Activated T-helper 1 cell treated with Interleukin-2 at 50 U/mL for 16 hours (primary cell): ENCODE data around the gene C2orf49.
A peak's percentile ranks its signal among the peaks of the same experiment; 100 is the strongest.
"Not testable (repeated sequence)": the region's sequence is repeated elsewhere in the genome, so short reads cannot be mapped to it uniquely, and the experiment has no call there.

Source experiments
- DNase-seq: peaks from one replicate; pipeline ENCODE4 v3.0.0-alpha.2; 2020; ENCODE audit warnings: low read depth

The C2orf49 gene

DNA sequence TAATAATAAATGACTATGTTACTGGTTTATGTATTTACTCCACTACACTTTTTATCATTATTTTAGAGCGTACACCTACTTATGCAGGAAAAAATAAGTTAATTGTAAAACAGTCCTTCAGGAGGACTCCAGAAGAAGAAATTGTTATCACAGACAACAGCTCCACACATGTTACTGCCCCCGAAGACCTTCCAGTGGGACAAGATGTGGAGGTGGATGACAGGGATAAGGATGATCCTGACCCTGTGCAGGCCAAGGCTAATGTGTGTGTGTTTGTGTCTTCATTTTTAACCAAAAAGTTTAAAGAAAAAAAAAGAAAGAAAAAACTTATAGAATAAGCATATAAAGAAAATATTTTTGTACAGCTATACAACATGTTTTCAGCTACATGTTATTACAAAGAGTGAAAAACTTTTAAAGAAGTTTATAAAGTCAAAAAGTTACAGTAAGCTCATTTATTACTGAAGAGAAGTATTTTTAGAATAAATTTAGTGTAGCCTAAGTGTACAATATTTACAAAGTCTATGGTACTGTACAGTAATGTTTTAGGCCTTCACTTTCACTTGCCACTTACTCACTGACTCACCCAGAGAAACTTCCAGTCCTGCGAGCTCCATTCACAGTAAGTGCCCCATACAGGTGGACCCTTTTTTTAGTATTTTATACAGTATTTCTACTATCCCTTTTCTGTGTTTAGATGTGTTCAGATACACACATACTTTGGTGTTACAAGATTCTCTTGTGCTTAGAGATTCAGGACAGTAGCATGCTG, 15.3 kb upstream of the C2orf49 start:
- DNase-seq = no peak

DNA sequence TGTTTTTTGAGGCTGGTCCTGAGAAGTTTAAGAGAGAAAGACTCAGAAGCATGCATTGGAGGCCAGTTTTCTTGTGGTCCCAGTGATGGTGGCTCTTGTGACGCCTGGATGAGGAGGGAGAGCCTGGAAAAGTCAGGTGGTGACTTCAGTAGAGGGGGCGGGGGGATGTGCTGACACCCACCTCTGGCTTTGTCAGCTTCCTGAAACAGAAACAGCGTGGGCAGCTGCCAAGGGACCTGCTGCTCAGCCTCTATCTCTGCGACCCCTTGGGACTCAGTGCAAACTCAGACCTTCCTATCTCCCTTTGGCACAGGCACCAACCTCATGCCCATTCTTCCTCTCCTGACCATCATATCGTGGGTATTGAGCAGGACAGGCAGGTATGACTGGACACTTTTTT, 14.2 kb upstream of the C2orf49 start:
- no peak for DNase-seq

DNA sequence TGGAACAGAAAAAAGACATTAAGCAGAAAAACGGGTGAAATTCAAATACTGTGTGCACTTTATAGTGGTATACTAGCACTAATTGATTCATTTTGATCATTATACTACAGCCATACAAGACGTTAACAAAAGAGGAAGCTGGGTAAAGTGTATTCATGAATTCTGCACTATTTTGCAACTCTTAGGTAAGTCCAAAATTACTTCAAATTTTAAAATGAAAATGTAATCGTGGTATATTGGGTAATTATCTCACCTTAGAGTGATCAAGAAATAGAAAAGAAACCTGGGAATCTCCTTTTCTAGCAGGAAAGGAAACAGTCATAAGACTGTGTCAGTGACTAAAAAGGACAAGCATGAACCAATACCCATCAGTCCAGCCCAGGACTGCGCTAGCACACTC, 13.2 kb upstream of the C2orf49 start:
- DNase-seq = no peak

DNA sequence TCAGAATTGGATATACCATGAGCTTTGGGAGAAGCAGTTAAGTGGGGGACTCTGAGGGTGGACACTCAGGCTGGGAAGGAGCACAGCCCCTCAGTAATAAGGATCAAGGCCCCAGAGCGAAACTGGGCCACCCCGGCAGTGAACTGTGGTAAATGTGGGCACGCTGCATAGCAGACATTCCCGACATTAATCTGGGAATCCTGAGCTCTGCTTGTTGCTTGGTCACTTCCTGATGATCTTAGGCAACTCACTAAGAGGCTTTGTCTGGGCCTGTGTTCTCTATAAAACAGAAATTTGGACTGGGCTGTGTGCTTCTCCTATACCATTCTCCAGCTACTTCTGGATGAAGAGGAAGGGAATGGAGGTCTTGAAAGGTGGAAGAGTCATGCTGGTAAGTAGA, 12.6 kb upstream of the C2orf49 start:
- no peak for DNase-seq

DNA sequence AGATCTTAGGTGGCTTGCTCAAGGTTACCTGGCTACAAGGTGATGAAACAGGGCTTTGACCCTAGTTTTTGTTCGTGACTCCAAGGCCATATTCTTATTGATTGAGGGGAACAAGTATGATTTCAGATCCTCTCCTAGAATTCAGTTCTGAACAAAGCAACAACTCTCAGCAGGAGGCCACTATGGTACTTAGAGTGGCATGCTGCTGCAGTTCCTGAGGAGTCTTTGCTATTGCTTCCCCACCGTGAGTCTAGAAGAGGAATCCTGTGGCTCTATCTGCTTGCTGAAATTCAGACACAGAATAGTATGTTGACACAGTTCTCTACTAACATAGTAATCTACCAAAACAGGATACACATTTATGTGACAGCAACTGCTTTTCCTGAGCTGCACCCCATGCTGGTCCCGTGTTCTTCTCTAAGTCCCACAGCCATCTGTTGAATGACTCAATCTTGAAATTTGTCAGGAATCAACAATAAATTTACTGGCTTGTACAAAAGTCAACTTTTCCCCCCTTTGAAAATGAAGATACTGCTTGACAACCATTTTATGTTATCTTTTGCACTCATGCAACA, 11.9 kb upstream of the C2orf49 start:
- no peak for DNase-seq

DNA sequence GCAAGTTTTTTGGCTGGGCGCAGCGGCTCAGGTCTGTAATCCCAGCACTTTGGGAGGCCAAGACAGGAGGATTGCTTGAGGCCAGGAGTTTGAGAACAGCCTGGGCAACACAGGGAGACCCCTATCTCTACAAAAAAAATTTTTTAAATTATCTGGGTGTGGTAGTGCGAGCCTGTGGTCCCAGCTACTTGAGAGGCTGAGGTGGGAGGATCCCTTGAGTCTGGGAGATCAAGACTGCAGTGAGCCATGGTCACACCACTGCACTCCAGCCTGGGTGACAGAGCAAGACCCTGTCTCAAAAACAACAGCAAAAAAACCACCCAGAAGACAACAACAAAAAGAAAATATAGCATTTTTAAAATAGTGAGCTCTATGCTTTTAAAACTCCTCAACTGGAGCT, 10.1 kb upstream of the C2orf49 start:
- DNase-seq = not testable (repeated sequence)

DNA sequence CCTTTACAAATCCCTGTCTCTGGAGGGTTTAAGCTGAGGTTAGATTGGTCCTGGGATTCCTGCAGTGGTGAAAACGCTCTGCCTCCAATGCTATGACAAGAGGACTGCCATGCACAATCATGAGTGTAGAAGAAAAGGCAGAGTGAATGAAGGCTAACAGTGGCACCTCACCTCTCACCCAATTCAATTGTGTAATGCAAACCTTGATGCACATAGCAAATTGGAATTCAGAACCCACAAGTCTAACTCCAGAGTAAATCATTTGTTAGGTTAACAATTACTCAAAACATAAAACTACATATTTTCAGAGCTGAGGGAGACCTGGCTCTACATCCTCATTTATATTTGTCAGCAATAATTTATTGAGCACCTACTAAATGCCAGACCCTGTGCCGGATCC, 9.7 kb upstream of the C2orf49 start:
- DNase-seq = no peak

DNA sequence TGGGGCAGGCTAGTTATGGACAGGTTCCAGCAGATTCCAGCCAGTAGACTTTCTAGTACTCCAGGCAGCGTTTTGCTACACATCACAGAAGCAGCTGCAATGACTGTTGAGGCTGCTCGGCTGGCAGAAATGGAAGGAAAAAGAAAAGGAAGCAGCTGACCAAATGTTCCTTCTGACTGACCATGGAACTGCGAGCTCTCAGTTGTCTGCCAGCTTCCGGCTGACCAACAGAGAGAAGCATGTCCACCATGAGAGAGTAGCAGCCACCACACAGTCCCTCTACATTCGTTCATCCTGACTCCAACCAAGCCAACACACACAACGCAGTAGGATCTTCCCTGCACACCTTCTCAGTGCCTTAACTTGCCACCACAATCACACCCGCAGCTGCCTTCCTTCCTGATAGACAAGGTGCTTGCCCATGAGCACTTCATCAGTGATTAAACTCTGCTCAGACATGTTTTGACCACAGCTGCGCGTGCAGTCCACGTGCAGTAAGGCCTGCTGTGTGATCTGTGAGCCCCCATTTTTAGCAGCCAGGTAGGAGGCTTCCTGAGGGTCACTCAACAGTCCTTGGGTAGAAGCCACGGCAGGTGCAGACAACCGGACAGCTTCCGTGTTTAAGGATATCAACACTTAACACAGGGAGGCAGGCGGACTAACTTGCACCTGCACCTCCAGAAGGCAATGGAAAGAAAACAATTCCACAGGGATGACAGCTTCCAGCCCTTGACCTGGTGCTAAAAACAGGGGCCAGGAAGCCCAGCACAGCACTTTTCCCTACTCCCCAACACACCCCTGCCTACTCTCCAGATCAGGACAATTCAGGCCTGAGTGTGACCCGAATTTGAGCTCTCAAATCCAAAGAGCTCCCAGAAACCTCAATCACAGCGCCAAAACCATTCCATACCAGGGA, 8.8 kb upstream of the C2orf49 start:
- DNase-seq = no peak

DNA sequence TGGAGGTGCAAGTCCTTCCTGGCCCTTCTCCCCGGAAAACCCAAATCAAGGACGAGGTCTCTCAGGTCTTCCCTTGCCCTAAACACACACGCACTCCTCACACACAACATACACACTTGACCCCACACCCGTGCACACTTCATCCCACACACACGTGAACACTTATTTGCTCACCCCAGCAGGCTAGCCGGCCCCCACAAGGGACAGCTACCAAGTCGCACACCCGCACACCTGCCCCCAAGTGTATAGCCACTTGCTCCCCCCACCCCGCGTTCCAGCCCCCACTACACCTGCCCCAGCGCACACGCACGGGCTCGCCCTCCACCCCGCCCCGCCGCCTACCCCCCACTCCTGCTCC, 8.2 kb upstream of the C2orf49 start:
- no peak for DNase-seq

DNA sequence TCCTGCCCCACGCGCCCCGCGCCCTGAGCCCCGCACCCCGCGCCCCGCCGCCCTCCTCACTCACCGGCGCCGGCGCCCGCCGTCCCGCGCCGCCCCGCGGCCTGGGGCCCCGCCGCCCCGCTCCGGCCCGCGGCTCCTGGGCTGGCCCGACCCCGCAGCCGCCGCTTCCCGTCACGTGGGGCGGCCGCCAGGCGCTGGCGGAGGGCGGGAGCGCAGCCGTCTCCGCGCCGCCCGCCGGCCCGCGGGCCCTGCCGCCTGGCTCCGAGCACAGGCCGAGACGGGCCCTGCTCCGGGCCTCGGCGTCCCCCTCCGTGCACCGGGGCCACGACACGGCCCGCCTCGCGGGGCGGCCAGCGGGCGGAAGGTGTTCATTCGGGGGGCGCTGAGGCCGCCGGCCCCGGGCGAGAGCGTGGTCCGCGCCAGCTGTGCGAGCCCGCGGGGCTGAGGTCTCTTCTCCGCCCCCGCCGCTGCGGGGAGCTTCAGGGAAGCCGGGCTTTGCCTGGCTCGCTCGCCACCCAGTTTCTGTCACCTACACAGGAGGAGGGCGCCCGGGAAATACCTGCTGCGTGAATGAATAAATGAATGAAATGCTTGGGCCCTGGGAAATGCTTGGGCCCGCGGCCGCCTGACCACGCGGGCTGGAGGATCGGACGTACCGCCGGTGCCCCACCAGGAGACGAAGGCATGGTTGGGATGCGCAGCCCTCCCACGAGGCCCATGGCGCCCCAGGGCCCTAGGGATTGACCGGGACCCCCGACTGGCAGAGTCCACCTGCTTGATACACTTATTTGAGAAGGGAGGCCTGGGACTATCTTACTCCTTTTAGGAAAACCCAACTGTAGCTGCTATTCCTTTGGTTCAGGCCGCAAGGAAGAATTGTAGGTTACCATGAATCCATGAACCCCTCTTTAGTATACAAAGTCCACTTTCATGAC, 7.5 kb upstream of the C2orf49 start, which contains the start of gene TGFBRAP1:
TSS of gene TGFBRAP1 (minus strand) at position 175 of the 935 bp plus-strand sequence. CDS start 21,434 bp downstream, outside the sequence.
- peak; percentile 49 for DNase-seq

DNA sequence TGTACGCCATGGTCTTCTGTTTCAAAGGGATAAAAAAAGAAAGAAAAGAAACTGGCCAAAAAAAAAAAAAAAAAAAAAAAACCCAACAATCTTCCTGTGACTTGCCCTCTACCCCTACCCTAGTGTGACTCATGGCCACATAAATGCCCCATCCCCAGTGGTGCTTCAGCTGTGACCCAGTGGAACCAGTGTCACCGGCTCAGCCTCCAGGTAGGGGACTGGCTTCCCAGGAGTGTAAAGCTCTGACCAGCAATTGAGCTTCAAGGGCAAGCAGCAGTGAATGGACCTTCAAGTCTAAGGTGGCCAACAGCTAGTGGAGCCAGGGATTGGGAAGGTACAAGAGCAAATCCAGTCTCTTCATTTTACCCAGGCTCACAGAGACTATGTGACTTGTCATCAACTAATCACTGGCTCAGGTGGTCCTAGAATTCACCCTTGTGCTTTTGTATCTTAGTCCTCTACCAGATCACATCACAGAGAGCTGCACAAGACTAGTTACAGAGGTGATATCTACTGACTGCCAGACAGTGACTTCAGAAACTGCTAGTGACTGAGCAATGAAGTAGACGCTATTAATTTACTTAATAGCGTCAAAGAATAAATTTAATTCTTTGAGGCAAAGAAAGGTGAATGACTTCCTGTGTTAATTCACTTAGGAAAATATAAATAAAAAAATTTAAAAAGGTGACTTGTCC, 6.5 kb upstream of the C2orf49 start:
- no peak for DNase-seq

DNA sequence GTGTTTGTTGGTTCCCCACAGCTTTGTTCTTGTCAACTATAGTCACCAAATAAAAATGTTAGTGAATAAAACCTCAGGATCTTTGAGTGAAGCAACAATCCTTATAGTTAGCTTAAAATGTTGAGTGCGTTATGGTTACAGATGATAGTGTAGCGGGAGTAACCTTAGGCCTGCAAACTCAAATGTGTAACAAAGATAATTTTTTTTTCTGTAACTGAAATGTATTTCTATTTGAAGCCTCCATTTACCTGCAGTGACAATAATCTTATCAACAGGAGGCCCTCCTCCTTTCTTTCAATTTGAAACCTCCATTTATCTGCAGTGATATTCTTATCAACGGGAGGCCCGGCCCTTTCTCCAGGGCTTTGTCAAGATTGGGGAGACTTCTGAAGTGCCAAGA, 3.1 kb upstream of the C2orf49 start:
- no peak for DNase-seq

DNA sequence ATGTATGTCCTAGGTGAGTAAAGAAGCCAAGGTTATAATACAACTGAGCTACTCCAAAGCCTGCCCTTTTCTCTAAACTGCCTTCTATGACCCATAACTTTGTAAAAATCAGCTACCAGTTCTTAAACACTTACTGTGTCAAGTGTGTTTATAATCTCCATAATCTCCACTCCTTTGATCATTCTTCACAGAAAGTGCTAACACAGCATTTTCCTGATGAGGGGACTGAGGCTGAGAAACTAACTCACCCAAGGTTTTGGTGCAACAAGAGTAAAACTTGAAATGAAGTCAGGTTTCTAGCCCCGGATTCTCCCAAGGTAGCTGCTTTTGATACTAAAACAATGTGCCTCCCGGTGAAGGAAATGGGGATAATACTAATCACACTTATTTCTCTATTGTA, 1.9 kb upstream of the C2orf49 start:
- DNase-seq = no peak

DNA sequence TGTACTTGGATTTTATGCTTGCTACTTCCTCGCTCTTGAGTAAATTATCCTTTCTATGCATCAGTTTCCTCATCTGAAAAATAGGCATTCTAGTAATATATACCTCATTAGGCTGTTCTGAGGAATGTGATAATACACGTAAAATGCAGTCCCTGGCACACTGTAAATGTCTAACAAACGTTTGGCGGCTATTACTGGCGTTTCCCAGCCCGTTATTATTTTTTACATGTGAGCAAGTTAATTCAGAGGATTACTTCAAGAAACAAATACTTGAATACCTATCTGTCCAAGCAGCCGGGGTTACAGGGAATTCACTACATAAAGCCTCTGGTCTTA, 586 bp upstream of the C2orf49 start:
- no peak for DNase-seq

DNA sequence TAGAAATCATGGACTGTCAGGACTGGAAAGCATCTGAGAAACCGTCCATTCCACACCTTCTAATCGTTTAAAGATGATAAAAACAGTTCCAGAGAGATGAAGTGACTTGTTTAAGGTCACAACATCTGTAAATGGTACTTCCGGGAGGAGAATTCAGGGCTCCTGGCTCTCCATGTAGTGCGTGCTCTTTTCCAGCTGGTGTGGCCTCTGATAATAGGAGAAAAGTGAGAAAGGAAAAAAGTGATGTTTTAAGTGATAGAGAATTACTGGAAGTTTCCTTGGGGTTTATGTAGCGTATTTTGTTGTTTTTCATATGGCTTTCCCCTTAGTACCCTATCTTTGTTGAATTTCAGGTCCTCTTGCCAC, 663 bp downstream of the C2orf49 start:
- no peak for DNase-seq

DNA sequence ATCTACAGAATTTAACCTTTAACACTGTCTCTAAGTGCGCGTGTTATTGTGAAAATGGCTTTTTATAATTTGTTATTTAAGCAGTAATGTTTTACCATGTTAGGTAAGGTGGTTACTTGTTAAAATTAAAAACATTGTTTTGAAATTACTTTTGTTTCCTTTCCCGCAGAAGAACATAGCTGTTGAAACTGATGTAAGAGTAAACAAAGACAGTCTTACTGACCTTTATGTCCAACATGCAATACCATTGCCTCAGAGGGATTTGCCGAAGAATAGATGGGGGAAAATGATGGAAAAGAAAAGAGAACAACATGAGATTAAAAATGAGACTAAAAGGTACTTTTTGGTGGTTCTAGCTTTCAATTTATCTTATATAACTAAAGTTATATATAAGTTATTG, 2.1 kb downstream of the C2orf49 start:
- DNase-seq = no peak

DNA sequence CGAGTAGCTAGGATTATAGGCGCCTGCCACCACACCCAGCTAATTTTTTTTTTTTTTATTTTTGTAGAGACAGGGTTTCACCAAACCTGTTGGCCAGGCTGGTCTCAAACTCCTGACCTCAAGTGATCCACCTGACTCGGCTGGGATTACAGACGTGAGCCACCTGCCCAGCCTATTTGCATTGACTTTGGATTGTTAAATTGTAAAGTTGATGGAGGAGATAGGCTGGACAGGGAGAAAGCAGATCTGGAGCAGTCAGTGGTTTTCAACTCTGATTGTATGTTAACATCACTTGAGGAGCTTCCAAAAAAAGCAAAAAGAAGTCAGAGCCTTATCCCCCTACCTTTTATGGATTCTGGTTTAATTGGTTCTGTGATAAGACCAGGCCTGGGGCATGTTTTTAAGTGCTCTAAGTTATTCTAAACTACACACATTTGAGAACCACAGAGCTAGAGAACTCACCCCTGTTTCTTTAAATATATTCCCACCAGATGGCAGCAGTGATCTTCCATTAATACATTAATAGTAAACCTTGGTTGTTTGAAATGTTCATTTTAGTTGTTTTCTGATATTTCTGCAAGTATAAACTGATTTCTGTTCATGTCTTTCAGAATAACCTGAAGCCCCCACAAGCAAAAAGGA, 7.5 kb downstream of the C2orf49 start:
- no peak for DNase-seq

DNA sequence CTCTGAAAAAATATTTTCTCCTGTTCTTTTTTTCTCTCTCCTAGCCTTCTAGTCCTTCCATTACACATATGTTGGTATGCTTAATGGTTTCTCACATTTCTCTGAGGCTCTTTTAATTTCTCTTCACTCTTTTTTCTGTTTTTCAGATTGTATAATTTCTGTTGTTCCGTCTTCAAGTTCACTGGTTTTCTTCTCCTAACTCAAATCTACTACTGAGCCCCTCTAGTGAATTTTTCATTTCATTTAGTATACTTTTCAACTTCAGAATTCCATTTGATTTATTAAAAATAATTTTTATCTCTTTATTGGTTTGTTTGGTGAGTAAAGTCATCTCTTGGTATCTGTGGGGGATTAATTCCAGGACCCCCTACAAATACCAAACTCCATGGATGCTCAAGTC, 19.8 kb downstream of the C2orf49 start:
- DNase-seq = no peak

DNA sequence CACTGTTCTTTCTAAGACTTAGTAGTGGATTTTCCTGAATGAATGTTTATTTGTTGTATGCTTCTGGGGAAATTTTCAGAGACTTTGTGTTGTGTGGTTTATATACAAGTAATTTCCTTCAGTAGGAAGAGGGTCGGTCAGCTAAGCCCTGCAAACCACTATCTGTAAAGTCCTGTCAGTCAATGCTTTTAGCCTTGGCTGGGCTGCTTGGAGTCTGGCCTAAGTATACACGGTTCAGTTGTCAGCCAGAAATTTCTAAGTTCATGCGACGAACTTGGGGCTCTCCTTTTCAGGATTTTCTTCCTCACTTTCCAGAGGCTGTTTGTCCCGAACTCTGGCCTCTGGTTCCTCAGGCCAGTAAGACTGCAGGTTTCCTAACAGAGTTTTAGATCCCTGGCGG, 21.3 kb downstream of the C2orf49 start:
- no peak for DNase-seq

DNA sequence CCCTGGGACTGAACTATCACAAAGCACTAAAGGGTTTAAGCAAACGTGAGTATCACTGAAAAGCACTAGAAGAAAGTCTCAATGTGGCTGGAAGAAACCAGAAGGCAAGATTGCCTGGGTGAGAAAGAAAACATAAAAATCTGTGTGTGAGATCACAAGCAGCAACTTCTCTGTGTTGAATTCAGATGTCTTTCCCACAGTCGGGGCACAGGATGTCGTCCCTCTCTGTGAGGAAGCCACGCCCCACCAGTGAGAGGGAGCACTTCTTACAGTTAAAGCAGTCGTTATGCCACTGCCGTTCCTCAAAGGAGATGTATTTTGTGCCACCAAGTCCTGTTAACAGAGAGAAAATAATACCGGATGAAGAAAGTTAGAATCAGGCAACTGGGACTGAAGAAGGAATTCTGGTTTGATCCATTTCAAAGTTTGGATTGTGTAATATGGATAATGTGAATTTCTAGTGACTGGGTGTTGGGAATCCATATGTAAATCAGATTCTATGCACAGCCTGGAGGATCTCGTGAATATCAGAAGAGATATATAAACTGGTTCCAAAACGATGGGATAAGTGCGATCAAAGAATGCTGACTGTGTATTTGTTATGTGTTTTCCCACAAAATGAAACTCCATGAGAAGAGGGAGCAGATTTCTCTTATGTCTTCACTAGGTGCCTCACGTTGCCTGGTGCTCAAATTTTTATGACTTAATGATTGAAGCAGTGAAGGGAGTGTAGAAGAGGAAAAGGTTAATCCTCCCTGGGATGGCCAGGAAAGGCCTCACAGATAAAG, 24.0 kb downstream of the C2orf49 start:
- DNase-seq = no peak
